Loucy (cell line): Measurements from ENCODE around the gene LRRC26.

ENCODE experiments used
- CTCF ChIP-seq: fragments of 200-600 bp; sonication (generic); conservative IDR thresholded peaks from 2 replicates; pipeline ENCODE4 v1.5.1; 2014; ENCODE audit warnings: mild to moderate bottlenecking, antibody characterized with exemption, low read length
- EZH2phosphoT487 ChIP-seq: fragments of 200-600 bp; IDR thresholded peaks from 2 replicates; pipeline ENCODE4 v1.6.1; 2018; ENCODE audit warnings: antibody characterized with exemption, mild to moderate bottlenecking, moderate library complexity, borderline replicate concordance

GRCh38 chr9:137149363-137149762 is 20.5 kb downstream of the LRRC26 start:
- TF ChIP-seq CTCF (no peak), EZH2phosphoT487 (no peak)
